OCI-LY3 (cell line): ENCODE results near the gene PCSK5.

Source experiments
- CTCF ChIP-seq: fragments of 200-600, 300-600 bp; sonication (generic); IDR thresholded peaks from 2 replicates; pipeline ENCODE4 v1.5.1; 2014; ENCODE audit warnings: antibody characterized with exemption, low read length, low read depth
- EZH2phosphoT487 ChIP-seq: fragments of 200-600 bp; shearing (Covaris generic); IDR thresholded peaks from 2 replicates; pipeline ENCODE4 v1.6.1; 2018; ENCODE audit warnings: antibody characterized with exemption, mixed run types, low read depth

GRCh38 chr9:76032038-76032796, 141.7 kb downstream of the PCSK5 start:
- TF ChIP-seq CTCF (no peak), EZH2phosphoT487 (no peak)
